H1 (cell line): ENCODE data around the gene ELOA.

ENCODE experiments used
- CBX8 ChIP-seq: fragments of 300-800, 300-1000 bp; sonication (generic); IDR thresholded peaks from 2 replicates; pipeline ENCODE4 v1.7.1; 2016; ENCODE audit warnings: low read depth, low read length, borderline replicate concordance
- CEBPB ChIP-seq: IDR thresholded peaks from 2 replicates; pipeline ENCODE4 v1.6.1; 2012; ENCODE audit warnings: low read depth, low read length
- CTCF ChIP-seq, 3 experiments: IDR thresholded peaks; 1 replicate in 2 of 3; 2 replicates in 1 of 3; pipeline versions ENCODE4 v1.5.1 to v1.6.1; 2011; ENCODE audit warnings: low read length in 3 of 3, mild to moderate bottlenecking in 3 of 3, inconsistent platforms in 2 of 3, low read depth in 1 of 3, moderate library complexity in 1 of 3; ENCODE audit not compliant: insufficient read depth in 1 of 3; ENCODE audit errors: control extremely low read depth in 1 of 3
- E2F6 ChIP-seq: IDR thresholded peaks from 2 replicates; pipeline ENCODE4 v1.6.1; 2012; ENCODE audit warnings: inconsistent platforms
- EGR1 ChIP-seq: IDR thresholded peaks from 2 replicates; pipeline ENCODE4 v1.6.1; 2011; ENCODE audit warnings: low read depth, low read length, borderline replicate concordance
- JUND ChIP-seq: IDR thresholded peaks from 2 replicates; pipeline ENCODE4 v1.6.1; 2011; ENCODE audit warnings: mild to moderate bottlenecking, improper control_type of control experiment, low read length
- MAFK ChIP-seq: IDR thresholded peaks from 2 replicates; pipeline ENCODE4 v1.6.1; 2012; ENCODE audit warnings: low read depth, mild to moderate bottlenecking, improper control_type of control experiment, low read length
- POLR2AphosphoS5 ChIP-seq: IDR thresholded peaks from 2 replicates; pipeline ENCODE4 v1.6.1; 2011; ENCODE audit warnings: low read depth, low read length
- SIN3A ChIP-seq, 2 experiments: IDR thresholded peaks in 1 of 2; conservative IDR thresholded peaks in 1 of 2; 2 replicates each; pipeline ENCODE4 v1.6.1; 2011 to 2012; ENCODE audit warnings: low read length in 2 of 2, improper control_type of control experiment in 1 of 2, low read depth in 1 of 2, mild to moderate bottlenecking in 1 of 2
- SP1 ChIP-seq: IDR thresholded peaks from 2 replicates; pipeline ENCODE4 v1.6.1; 2011; ENCODE audit warnings: low read depth, low read length
- SP4 ChIP-seq: IDR thresholded peaks from 2 replicates; pipeline ENCODE4 v1.6.1; 2012; ENCODE audit warnings: low read length, inconsistent platforms

GRCh38 chr1:23805025-23805424 lies 61.8 kb downstream of the ELOA start:
- no peak for TF ChIP-seq CBX8
- TF ChIP-seq CEBPB = no peak
- TF ChIP-seq SP4 = no peak
- no peak for TF ChIP-seq CTCF (IDR thresholded peaks at IDR 0.05; ENCODE audit: control extremely low read depth in 1 of 3, insufficient read depth in 1 of 3, low read depth in 1 of 3, low read length in 3 of 3)
- no peak for TF ChIP-seq POLR2AphosphoS5
- no peak for TF ChIP-seq JUND
- TF ChIP-seq E2F6 = no peak
- no peak for TF ChIP-seq SIN3A (conservative IDR thresholded peaks at IDR 0.05 in 1 of 2, IDR thresholded peaks at IDR 0.05 in 1 of 2; ENCODE audit: low read depth in 1 of 2, low read length in 2 of 2)
- no peak for TF ChIP-seq MAFK
- no peak for TF ChIP-seq EGR1
- TF ChIP-seq SP1 = no peak
